Measurements from ENCODE around the gene LCP2. TPM values are rescaled to one million over a fixed set of nuclear protein-coding genes. Genes with fewer than 3 reads are reported as not detected.

The LCP2 gene
- total RNA-seq, 2 donors from 2014 or later, result 1.6 to 2.6 TPM

- Histone ChIP-seq H3K27ac (no peak overlapping the region), H3K4me3 (no peak overlapping the region), H3K36me3 (replicated peaks in 1 of 2; ENCODE audit: insufficient read depth in 1 of 2, low read depth in 2 of 2) (no peaks in the 10 kb centered on the region), H3K27me3 (no peaks in the 10 kb centered on the region), H3K4me1 (no peaks in the 10 kb centered on the region), H3K9me3 (no peaks in the 10 kb centered on the region)
- intact Hi-C loops (cut with DNase I), result no loop called here
- no peak for ATAC-seq
- WGBS, 2 donors, result 68 to 81% methylated on average over 7 to 8 of the region's 8 CpGs
- DNase-seq, result no peak
- TF ChIP-seq CTCF (IDR thresholded peaks at IDR 0.05), result no peak
- TF ChIP-seq POLR2A (IDR thresholded peaks at IDR 0.05), result no peak
These were observed 44.7 kb upstream of the LCP2 start for GRCh38 chr5:170342153-170342725.

- ATAC-seq (no peak), DNase-seq (no peak)
- Histone ChIP-seq H3K4me3 (no peak overlapping the region), H3K9me3 (no peaks in the 10 kb centered on the region), H3K36me3 (replicated peaks in 1 of 2; ENCODE audit: insufficient read depth in 1 of 2, low read depth in 2 of 2) (no peaks in the 10 kb centered on the region), H3K27me3 (no peaks in the 10 kb centered on the region), H3K4me1 (no peaks in the 10 kb centered on the region), H3K27ac (no peak overlapping the region)
- TF ChIP-seq CTCF (IDR thresholded peaks at IDR 0.05) (no peak), POLR2A (IDR thresholded peaks at IDR 0.05) (no peak)
- intact Hi-C loops (cut with DNase I), result no loop called here
- WGBS, 2 donors, result 71 to 72% methylated on average over 9 of the region's 9 CpGs
These were observed 44.0 kb upstream of the LCP2 start for GRCh38 chr5:170341545-170341944.

- H3K27ac ChIP-seq, result no peak overlapping the region
- intact Hi-C loops (cut with DNase I), result no loop called here
- 83 to 86% methylated on average over 1 of the region's 1 CpG for WGBS, 2 donors
- no peaks in the 10 kb centered on the region for H3K4me1 ChIP-seq
- no peaks in the 10 kb centered on the region for H3K27me3 ChIP-seq
- no peak for ATAC-seq
- H3K9me3 ChIP-seq, result no peaks in the 10 kb centered on the region
- TF ChIP-seq CTCF (IDR thresholded peaks at IDR 0.05), result no peak
- no peak for TF ChIP-seq POLR2A (IDR thresholded peaks at IDR 0.05)
- DNase-seq, result no peak
- no peak overlapping the region for H3K4me3 ChIP-seq
- H3K36me3 ChIP-seq (replicated peaks in 1 of 2; ENCODE audit: insufficient read depth in 1 of 2, low read depth in 2 of 2), result no peaks in the 10 kb centered on the region
These were observed 42.2 kb upstream of the LCP2 start for GRCh38 chr5:170339780-170340167.

- no peaks in the 10 kb centered on the region for H3K4me1 ChIP-seq
- TF ChIP-seq CTCF (IDR thresholded peaks at IDR 0.05) (peak in 2 of 7 experiments; percentile 10 to 36), POLR2A (IDR thresholded peaks at IDR 0.05) (no peak)
- intact Hi-C loops (cut with DNase I), result no loop called here
- no peak for DNase-seq
- H3K4me3 ChIP-seq, result no peak overlapping the region
- 56 to 61% methylated on average over 4 of the region's 4 CpGs for WGBS, 2 donors
- no peaks in the 10 kb centered on the region for H3K27me3 ChIP-seq
- ATAC-seq, result no peak
- no peak overlapping the region for H3K27ac ChIP-seq
- H3K36me3 ChIP-seq (replicated peaks in 1 of 2; ENCODE audit: insufficient read depth in 1 of 2, low read depth in 2 of 2), result no peaks in the 10 kb centered on the region
- no peaks in the 10 kb centered on the region for H3K9me3 ChIP-seq
These were observed 41.6 kb upstream of the LCP2 start for GRCh38 chr5:170338933-170339779.
